Stimulated activated CD8-positive, alpha-beta memory T cell treated with anti-CD3 and anti-CD28 coated beads, Interleukin-12 subunit alpha, Interleukin-12 subunit beta, amount 100 ng/mL, for 4 hours (primary cell): ENCODE results near the gene NR6A1.
"Not testable (repeated sequence)": the region's sequence is repeated elsewhere in the genome, so short reads cannot be mapped to it uniquely, and the experiment has no call there.

Experiments
- DNase-seq: peaks from one replicate; pipeline ENCODE4 v3.0.0-alpha.2; 2020; ENCODE audit warnings: low read depth

The NR6A1 gene

GRCh38 chr9:124759327-124759726, 11.8 kb downstream of the NR6A1 start:
- DNase-seq: no peak

- DNase-seq: no peak
These were observed 12.4 kb downstream of the NR6A1 start for GRCh38 chr9:124758691-124759090.

GRCh38 chr9:124758061-124758460, 13.1 kb downstream of the NR6A1 start:
- DNase-seq: no peak

GRCh38 chr9:124757616-124758015, 13.5 kb downstream of the NR6A1 start:
- DNase-seq: no peak

GRCh38 chr9:124756011-124756410, 15.1 kb downstream of the NR6A1 start:
- no peak for DNase-seq

- DNase-seq: no peak
These were observed 16.1 kb downstream of the NR6A1 start for GRCh38 chr9:124755061-124755460.

- DNase-seq: no peak
These were observed 16.8 kb downstream of the NR6A1 start for GRCh38 chr9:124754289-124754688.

GRCh38 chr9:124752967-124753366, 18.1 kb downstream of the NR6A1 start:
- no peak for DNase-seq

GRCh38 chr9:124749781-124750180, 21.3 kb downstream of the NR6A1 start:
- DNase-seq: no peak

- no peak for DNase-seq
These were observed 21.8 kb downstream of the NR6A1 start for GRCh38 chr9:124749284-124749683.

GRCh38 chr9:124747065-124747464, 24.0 kb downstream of the NR6A1 start:
- no peak for DNase-seq

- no peak for DNase-seq
These were observed 27.3 kb downstream of the NR6A1 start for GRCh38 chr9:124743686-124744348.

GRCh38 chr9:124742940-124743339, 28.2 kb downstream of the NR6A1 start:
- no peak for DNase-seq

- no peak for DNase-seq
These were observed 29.4 kb downstream of the NR6A1 start for GRCh38 chr9:124741662-124742061.

GRCh38 chr9:124741149-124741548, 30.0 kb downstream of the NR6A1 start:
- no peak for DNase-seq

GRCh38 chr9:124739360-124739759, 31.8 kb downstream of the NR6A1 start:
- DNase-seq: no peak

GRCh38 chr9:124738075-124738474, 33.0 kb downstream of the NR6A1 start:
- DNase-seq: not testable (repeated sequence)

- DNase-seq: no peak
These were observed 36.0 kb downstream of the NR6A1 start for GRCh38 chr9:124735121-124735520.

GRCh38 chr9:124734741-124735083, 36.4 kb downstream of the NR6A1 start:
- DNase-seq: not testable (repeated sequence)

- DNase-seq: no peak
These were observed 37.0 kb downstream of the NR6A1 start for GRCh38 chr9:124733964-124734740.

GRCh38 chr9:124730772-124731171, 40.3 kb downstream of the NR6A1 start:
- DNase-seq: no peak

- no peak for DNase-seq
These were observed 44.2 kb downstream of the NR6A1 start for GRCh38 chr9:124726886-124727285.

- no peak for DNase-seq
These were observed 46.1 kb downstream of the NR6A1 start for GRCh38 chr9:124725068-124725452.
